Left lung (tissue), 10 donors: Measurements from ENCODE around the gene UBALD2. TPM values are rescaled to one million over a fixed set of nuclear protein-coding genes. Genes with fewer than 3 reads are reported as not detected.
"Not testable (repeated sequence)": the region's sequence is repeated elsewhere in the genome, so short reads cannot be mapped to it uniquely, and the experiment has no call there.

Experiments used
- ATAC-seq: fragments of 200-7000 bp; cut with Tn5 transposase; one replicate; pipeline ENCODE4 v1.9.1; 2020; ENCODE audit warnings: moderate library complexity
- DNase-seq, 4 donors: peaks; one replicate each; pipeline ENCODE4 v3.0.0-alpha.2; 2013 to 2020
- H3K27ac ChIP-seq, 2 donors: fragments of 200-600 bp; sonication (generic) in 1 of 2; one replicate each; pipeline versions ENCODE4 v1.5.0 to v1.8.0; 2020 to 2021
- H3K27me3 ChIP-seq, 2 donors: fragments of 200-600 bp; sonication (generic) in 1 of 2; one replicate each; pipeline versions ENCODE4 v1.5.0 to v1.8.0; 2020 to 2021
- H3K36me3 ChIP-seq, 2 donors: fragments of 200-600 bp; sonication (generic) in 1 of 2; one replicate each; pipeline versions ENCODE4 v1.5.0 to v1.8.0; 2020 to 2021
- H3K4me1 ChIP-seq, 2 donors: fragments of 200-600 bp; one replicate each; pipeline ENCODE4 v1.8.0; 2021
- H3K4me3 ChIP-seq, 2 donors: fragments of 200-600 bp; sonication (generic) in 1 of 2; one replicate each; pipeline versions ENCODE4 v1.5.0 to v1.8.0; 2020 to 2021; ENCODE audit warnings: mild to moderate bottlenecking in 1 of 2
- H3K9me3 ChIP-seq, 2 donors: fragments of 200-600 bp; sonication (generic) in 1 of 2; one replicate each; pipeline versions ENCODE4 v1.5.0 to v1.8.0; 2020 to 2021
- intact Hi-C, 2 donors: fragments of 100-400 bp; cut with DNase I; formaldehyde crosslinking; loops; one replicate each; pipeline versions ENCODE4 v1.11.2 to v1.14.2; 2022
- polyA plus RNA-seq, 6 donors: library from polyadenylated mRNA; unstranded; fragments of 120-200 nt; gene quantifications; one replicate each; pipeline ENCODE4 v1.2.1, GENCODE V29; 2013; ENCODE audit not compliant: insufficient read length in 6 of 6
- total RNA-seq, 2 donors: library from RNA; stranded (reverse); fragmentation: NEBNext Ultra II Directional; extraction: Animal tissue kit (Norgen Biotek cat#: 25700); gene quantifications; one replicate each; pipeline ENCODE4 v1.2.1, GENCODE V29; 2021
- TF ChIP-seq, protein P1 (sequence below), 2 donors: fragments of 200-600 bp; sonication (generic) in 1 of 2; IDR thresholded peaks; one replicate each; pipeline versions ENCODE4 v1.5.0 to v1.8.0; 2021; ENCODE audit warnings: antibody characterized with exemption in 2 of 2
- donor health status: DM: no; HTN: yes; CAD: no.
- donor health status: DM: no; HTN: no; CAD: no.

UBALD2 gene
- total and polyA plus RNA-seq, 8 donors = 16.7 to 52.7 (median 32.0) TPM

DNA sequence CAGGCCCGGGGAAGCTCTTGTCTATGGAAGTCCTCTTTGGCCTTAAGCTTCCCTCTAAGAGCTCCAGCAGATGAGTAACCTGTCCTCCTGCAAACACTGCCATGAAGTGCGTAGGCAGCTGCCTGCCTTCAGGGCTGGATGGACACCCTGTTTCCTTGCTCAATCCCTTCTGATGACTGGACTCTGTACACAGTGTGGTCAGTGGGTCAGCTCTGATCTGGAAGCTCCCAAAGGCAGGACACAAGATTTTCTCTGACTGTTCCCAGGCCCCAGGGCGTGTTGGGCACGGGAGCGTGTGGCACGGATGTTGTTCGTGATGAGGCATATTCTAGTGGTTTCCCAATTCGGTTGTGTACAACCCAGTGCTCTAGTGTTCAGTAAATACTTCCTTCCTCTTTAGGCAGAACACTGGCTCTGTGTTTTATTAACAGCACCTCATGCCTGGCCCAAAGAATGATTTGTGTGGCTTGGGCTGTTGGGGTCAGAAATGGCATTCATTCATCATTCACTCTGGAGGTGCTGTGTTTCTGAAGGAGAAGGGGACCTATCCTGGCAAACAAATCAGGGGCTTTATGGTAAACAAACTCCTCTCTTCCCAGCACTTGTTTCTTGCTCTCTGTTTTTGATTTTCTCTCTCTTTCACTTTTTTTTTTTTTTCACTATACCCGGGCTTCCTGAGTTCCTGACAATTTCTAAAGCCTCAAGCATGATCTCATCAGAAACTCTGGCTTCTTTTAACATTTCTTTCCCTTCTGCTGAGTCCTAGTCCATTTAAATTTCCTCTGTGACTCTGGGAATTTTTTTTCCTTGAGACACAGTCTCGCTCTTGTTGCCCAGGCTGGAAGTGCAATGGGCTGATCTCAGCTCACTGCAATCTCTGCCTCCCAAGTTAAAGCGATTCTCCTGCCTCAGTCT, 12.9 kb upstream of the UBALD2 start:
- no peaks in the 10 kb centered on the region for H3K9me3 ChIP-seq
- DNase-seq = peak in 2 of 4 donors; percentile 75 to 82
- H3K27me3 ChIP-seq = no peaks in the 10 kb centered on the region
- no peak overlapping the region for H3K4me3 ChIP-seq
- peak overlapping the region; percentile 71 to 91 for H3K27ac ChIP-seq
- intact Hi-C loops = no loop called here
- TF ChIP-seq, protein P1, sequence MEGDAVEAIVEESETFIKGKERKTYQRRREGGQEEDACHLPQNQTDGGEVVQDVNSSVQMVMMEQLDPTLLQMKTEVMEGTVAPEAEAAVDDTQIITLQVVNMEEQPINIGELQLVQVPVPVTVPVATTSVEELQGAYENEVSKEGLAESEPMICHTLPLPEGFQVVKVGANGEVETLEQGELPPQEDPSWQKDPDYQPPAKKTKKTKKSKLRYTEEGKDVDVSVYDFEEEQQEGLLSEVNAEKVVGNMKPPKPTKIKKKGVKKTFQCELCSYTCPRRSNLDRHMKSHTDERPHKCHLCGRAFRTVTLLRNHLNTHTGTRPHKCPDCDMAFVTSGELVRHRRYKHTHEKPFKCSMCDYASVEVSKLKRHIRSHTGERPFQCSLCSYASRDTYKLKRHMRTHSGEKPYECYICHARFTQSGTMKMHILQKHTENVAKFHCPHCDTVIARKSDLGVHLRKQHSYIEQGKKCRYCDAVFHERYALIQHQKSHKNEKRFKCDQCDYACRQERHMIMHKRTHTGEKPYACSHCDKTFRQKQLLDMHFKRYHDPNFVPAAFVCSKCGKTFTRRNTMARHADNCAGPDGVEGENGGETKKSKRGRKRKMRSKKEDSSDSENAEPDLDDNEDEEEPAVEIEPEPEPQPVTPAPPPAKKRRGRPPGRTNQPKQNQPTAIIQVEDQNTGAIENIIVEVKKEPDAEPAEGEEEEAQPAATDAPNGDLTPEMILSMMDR (IDR thresholded peaks at IDR 0.05) = no peak
- H3K36me3 ChIP-seq = no peaks in the 10 kb centered on the region
- ATAC-seq = peak; percentile 90
- peaks cover 0 to 47% of the 10 kb centered on the region in 2 donors for H3K4me1 ChIP-seq

DNA sequence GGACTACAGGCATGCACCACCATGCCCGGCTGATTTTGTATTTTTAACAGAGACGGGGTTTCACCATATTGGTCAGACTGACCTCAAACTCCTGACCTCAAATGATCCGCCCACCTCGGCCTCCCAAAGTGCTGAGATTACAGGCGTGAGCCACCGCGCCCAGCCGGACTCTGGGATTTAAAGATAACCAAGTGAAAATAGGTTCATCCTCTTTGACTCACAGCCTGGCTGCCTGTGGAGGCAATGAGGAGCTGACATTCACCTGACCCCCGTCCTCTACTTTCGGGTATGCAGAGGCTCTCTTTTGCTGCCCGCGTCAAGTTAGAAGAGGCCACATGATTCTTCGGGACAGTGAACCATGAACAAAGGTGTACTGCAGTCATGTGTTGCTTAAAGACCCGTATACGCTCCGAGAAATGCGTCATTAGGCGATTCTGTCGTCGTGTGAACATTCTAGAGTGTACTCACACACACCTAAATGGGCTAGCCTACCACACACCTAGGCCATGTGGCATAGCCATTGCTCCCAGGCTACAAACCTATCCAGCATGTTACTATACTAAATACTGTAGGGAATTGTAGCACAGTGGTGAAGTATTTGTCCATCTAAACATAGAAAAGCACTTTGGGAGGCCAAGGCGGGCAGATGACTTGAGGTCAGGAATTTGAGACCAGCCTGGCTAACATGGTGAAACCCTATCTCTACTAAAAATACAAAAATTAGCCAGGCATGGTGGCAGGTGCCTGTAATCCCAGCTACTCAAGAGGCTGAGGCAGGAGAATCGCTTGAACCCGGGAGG, 12.0 kb upstream of the UBALD2 start:
- intact Hi-C loops, DNase-seq, ATAC-seq, H3K36me3 ChIP-seq, H3K27me3 ChIP-seq, H3K4me3 ChIP-seq, H3K9me3 ChIP-seq: not testable (repeated sequence)
- H3K27ac ChIP-seq = peak overlapping the region; percentile 71 to 91
- peaks cover 0 to 39% of the 10 kb centered on the region in 2 donors for H3K4me1 ChIP-seq

DNA sequence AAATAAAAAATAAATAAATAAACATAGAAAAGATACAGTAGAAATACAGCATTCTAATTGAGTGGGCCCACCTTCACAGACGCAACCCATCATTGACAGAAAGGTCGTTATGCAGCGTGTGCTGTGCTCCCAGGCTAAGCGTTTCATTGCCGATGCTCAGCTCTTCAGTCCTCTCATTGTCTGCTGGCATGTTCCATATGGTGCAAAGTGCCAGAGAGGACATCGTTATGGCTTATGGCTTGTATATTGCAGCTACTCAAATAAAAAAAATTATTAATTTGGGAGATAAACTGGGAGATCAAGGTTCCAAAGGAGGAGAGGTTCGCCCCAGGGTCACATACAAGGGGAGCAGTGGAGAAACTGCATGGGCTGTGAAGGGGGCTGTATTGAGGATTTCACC, 11.3 kb upstream of the UBALD2 start:
- TF ChIP-seq, protein P1 (IDR thresholded peaks at IDR 0.05) = no peak
- intact Hi-C loops = no loop called here
- no peak overlapping the region for H3K27ac ChIP-seq
- peaks cover 0 to 37% of the 10 kb centered on the region in 2 donors for H3K4me1 ChIP-seq
- no peaks in the 10 kb centered on the region for H3K27me3 ChIP-seq
- no peaks in the 10 kb centered on the region for H3K36me3 ChIP-seq
- DNase-seq (no peak), ATAC-seq (no peak)
- no peak overlapping the region for H3K4me3 ChIP-seq
- no peaks in the 10 kb centered on the region for H3K9me3 ChIP-seq

DNA sequence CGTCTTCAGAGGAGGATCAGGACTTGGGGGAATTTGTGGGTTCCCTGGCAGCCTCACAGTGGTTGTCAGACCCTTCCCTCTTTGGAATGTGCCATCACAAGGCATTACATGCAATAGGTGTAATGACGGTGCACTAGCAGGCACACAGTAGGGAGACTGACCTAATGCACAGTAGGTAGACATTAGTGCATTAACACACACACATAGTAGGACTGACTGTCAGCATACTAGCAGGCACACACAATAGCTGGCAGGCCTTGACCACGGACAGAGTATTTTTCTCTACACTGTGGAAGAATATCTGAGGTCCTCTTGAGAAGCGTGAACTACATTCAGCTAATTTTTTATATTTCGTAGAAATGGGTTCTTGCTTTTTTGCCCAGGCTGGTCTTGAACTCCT, 10.9 kb upstream of the UBALD2 start:
- no peak for DNase-seq
- TF ChIP-seq, protein P1 (IDR thresholded peaks at IDR 0.05) = no peak

DNA sequence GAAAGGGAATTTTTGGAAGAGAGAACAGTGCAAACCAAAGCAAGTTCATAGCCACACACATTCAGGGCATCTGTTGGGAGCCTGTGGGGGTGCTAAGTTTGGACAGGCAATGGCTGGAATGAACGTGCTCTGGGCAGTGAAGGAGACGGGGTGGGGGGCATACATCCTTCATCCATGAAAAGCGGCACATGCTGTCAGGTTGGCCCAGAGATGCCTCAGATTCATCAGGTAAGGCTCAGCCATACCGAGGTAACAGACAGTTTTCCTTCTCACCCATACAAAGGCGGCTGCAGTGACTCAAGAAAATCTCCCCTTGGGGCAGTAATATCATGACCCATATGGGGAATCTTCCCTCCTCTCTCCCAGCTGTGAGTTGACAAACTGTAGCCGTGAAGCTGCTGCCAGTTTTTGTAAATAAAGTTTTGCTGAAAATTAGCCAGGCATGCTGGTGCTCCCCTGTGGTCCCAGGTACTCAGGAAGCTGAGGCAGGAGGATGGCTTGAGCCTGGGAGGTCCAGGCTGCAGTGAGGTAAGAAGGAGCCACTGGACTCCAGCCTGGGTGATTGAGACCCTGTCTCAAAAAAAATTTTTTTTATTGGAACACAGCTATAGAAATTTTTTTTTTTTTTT, 9.2 kb upstream of the UBALD2 start:
- no peaks in the 10 kb centered on the region for H3K9me3 ChIP-seq
- TF ChIP-seq, protein P1 (IDR thresholded peaks at IDR 0.05) = no peak
- H3K27ac ChIP-seq = no peak overlapping the region
- no peaks in the 10 kb centered on the region for H3K27me3 ChIP-seq
- intact Hi-C loops = no loop called here
- ATAC-seq = no peak
- H3K36me3 ChIP-seq = no peaks in the 10 kb centered on the region
- no peak for DNase-seq
- H3K4me3 ChIP-seq = no peak overlapping the region
- peaks cover 0 to 47% of the 10 kb centered on the region in 2 donors for H3K4me1 ChIP-seq

More for the DNA sequence above, 10.9 kb upstream of the UBALD2 start:
- no peak overlapping the region for H3K4me3 ChIP-seq
- H3K4me1 ChIP-seq = peaks cover 0 to 38% of the 10 kb centered on the region in 2 donors
- H3K36me3 ChIP-seq = no peaks in the 10 kb centered on the region
- no peak for ATAC-seq
- no peaks in the 10 kb centered on the region for H3K27me3 ChIP-seq
- no peak overlapping the region for H3K27ac ChIP-seq
- intact Hi-C loops = no loop called here
- H3K9me3 ChIP-seq = no peaks in the 10 kb centered on the region

DNA sequence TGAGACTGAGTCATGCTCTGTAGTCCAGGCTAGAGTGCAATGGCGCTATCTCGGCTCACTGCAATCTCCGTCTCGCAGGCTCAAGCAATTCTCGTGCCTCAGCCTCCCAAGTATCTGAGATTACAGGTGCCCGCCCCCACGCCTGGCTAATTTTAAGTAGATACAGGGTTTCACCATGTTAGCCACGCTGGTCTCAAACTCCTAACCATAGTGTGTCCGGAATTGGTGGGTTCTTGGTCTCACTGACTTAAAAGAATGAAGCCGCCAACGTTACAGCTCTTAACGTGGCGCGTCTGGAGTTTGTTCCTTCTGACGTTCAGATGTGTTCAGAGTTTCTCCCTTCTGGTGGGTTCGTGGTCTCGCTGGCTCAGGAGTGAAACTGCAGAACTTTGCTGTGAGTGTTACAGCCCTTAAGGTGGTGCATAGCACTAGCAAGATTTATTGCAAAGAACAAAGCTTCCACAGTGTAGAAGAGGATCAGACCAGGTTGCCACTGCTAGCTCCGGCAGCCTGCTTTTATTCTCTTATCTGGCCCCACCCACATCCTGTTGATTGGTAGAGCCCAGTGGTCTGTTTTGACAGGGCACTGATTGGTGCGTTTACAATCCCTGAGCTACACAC, 8.6 kb upstream of the UBALD2 start:
- ATAC-seq, H3K27ac ChIP-seq, H3K27me3 ChIP-seq, H3K4me3 ChIP-seq, H3K9me3 ChIP-seq, H3K36me3 ChIP-seq, intact Hi-C loops: not testable (repeated sequence)
- DNase-seq = peak in 1 of 4 donors; percentile 18
- peaks cover 0 to 46% of the 10 kb centered on the region in 2 donors for H3K4me1 ChIP-seq
